Activated naive CD4-positive, alpha-beta T cell treated with anti-CD3 and anti-CD28 coated beads, Interleukin-2, amount 50 U/mL, for 24 hours (primary cell): ENCODE measurements around the gene ANKS4B.
"Not testable (repeated sequence)": the region's sequence is repeated elsewhere in the genome, so short reads cannot be mapped to it uniquely, and the experiment has no call there.

Experiments
- H3K27ac Mint-ChIP-seq: one replicate; pipeline ENCODE4 v1.8.0; 2021; ENCODE audit warnings: mild to moderate bottlenecking, mixed read lengths
- H3K27me3 Mint-ChIP-seq: one replicate; pipeline ENCODE4 v1.8.0; 2021; ENCODE audit warnings: mixed read lengths
- H3K36me3 Mint-ChIP-seq: one replicate; pipeline ENCODE4 v1.8.0; 2021; ENCODE audit warnings: mixed read lengths
- H3K4me1 Mint-ChIP-seq: one replicate; pipeline ENCODE4 v1.8.0; 2021; ENCODE audit warnings: mixed read lengths
- H3K4me3 Mint-ChIP-seq: one replicate; pipeline ENCODE4 v1.8.0; 2021; ENCODE audit warnings: mild to moderate bottlenecking, mixed read lengths
- H3K9me3 Mint-ChIP-seq: one replicate; pipeline ENCODE4 v1.8.0; 2021; ENCODE audit warnings: mixed read lengths

ANKS4B gene

GRCh38 chr16:21233521-21234150 lies at the start of gene ANKS4B:
Gene ANKS4B (plus strand): TSS chr16:21233699. CDS start chr16:21233738, 39 bp downstream.
- Mint-ChIP-seq H3K4me1 (no peaks in the 10 kb centered on the region), H3K27ac (no peak within 1 kb of the TSS), H3K27me3 (peaks cover 23% of the 10 kb centered on the region), H3K4me3 (no peak within 1 kb of the TSS), H3K36me3 (no peaks in the 10 kb centered on the region), H3K9me3 (no peaks in the 10 kb centered on the region)

- peaks cover 4% of the 10 kb centered on the region for H3K4me1 Mint-ChIP-seq
- H3K4me3 Mint-ChIP-seq, result no peak overlapping the region
- no peak overlapping the region for H3K27ac Mint-ChIP-seq
- peaks cover 22% of the 10 kb centered on the region for H3K36me3 Mint-ChIP-seq
- H3K27me3 Mint-ChIP-seq, result peaks cover 2% of the 10 kb centered on the region
- H3K9me3 Mint-ChIP-seq, result no peaks in the 10 kb centered on the region
Measured at GRCh38 chr16:21183995-21184394, 49.5 kb upstream of the ANKS4B start.

- no peaks in the 10 kb centered on the region for H3K9me3 Mint-ChIP-seq
- peak overlapping the region; percentile 47 for H3K27ac Mint-ChIP-seq
Measured at GRCh38 chr16:21184834-21185233, 48.7 kb upstream of the ANKS4B start.

GRCh38 chr16:21185659-21186325 lies 47.7 kb upstream of the ANKS4B start:
- Mint-ChIP-seq H3K9me3 (no peaks in the 10 kb centered on the region), H3K4me1 (peaks cover 4% of the 10 kb centered on the region), H3K36me3 (peaks cover 15% of the 10 kb centered on the region), H3K27me3 (peaks cover 2% of the 10 kb centered on the region), H3K27ac (no peak overlapping the region), H3K4me3 (no peak overlapping the region)

More at GRCh38 chr16:21184834-21185233, 48.7 kb upstream of the ANKS4B start:
- Mint-ChIP-seq H3K36me3 (peaks cover 18% of the 10 kb centered on the region), H3K27me3 (peaks cover 2% of the 10 kb centered on the region), H3K4me3 (no peak overlapping the region), H3K4me1 (peaks cover 4% of the 10 kb centered on the region)

- Mint-ChIP-seq H3K27me3 (peaks cover 2% of the 10 kb centered on the region), H3K9me3 (no peaks in the 10 kb centered on the region), H3K4me3 (no peak overlapping the region), H3K4me1 (peaks cover 4% of the 10 kb centered on the region), H3K27ac (no peak overlapping the region), H3K36me3 (peaks cover 10% of the 10 kb centered on the region)
Measured at GRCh38 chr16:21186326-21186691, 47.2 kb upstream of the ANKS4B start.

GRCh38 chr16:21189311-21189710 lies 44.2 kb upstream of the ANKS4B start:
- H3K27me3 Mint-ChIP-seq, result peaks cover 2% of the 10 kb centered on the region
- peaks cover 6% of the 10 kb centered on the region for H3K4me1 Mint-ChIP-seq
- no peaks in the 10 kb centered on the region for H3K36me3 Mint-ChIP-seq
- H3K27ac Mint-ChIP-seq, result no peak overlapping the region
- no peaks in the 10 kb centered on the region for H3K9me3 Mint-ChIP-seq
- no peak overlapping the region for H3K4me3 Mint-ChIP-seq

GRCh38 chr16:21190013-21190412 lies 43.5 kb upstream of the ANKS4B start:
- no peaks in the 10 kb centered on the region for H3K36me3 Mint-ChIP-seq
- no peak overlapping the region for H3K27ac Mint-ChIP-seq
- H3K4me3 Mint-ChIP-seq, result no peak overlapping the region
- H3K4me1 Mint-ChIP-seq, result peaks cover 9% of the 10 kb centered on the region
- no peaks in the 10 kb centered on the region for H3K9me3 Mint-ChIP-seq
- peaks cover 2% of the 10 kb centered on the region for H3K27me3 Mint-ChIP-seq

DNA sequence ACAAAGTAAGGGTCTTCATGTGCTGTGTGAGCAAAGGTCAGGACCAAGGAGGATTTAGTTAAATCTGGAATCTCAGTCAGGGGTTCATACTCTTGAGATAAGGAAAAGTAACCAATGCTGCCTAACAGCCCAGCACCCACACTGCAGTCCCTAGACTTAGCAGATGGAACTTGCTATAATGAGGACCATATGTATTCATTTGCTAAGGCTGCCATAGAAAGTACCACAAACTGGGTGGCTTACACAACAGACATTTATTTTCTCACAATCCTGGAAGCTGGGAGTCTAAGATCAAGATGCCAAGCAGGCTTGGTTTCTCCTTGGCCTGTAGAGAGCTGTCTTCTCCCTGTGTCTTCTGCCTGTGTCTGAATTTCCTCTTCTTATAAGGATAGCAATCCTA lies 42.9 kb upstream of the ANKS4B start:
- Mint-ChIP-seq H3K27ac (no peak overlapping the region), H3K36me3 (no peaks in the 10 kb centered on the region)

DNA sequence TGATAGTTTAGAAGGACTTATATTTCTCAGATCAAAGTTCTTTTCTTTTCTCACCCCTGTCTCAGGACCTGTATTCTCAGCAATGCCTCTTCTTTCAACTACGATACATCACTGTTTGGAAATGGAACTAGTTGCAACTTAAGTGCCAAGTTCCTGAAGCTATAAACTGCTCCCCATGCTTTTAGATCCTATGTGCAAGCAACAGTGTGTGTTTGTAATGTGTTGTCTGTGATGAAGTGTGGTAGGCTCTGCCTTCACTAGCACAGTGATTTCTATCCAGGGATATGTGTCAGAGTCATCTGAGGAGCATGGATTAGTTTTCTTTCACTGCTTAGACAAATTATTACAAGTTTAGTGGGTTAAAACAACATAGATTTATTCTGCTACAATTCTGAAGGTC lies 40.5 kb upstream of the ANKS4B start:
- H3K27me3 Mint-ChIP-seq, result peaks cover 2% of the 10 kb centered on the region
- no peak overlapping the region for H3K27ac Mint-ChIP-seq
- no peak overlapping the region for H3K4me3 Mint-ChIP-seq
- H3K36me3 Mint-ChIP-seq, result no peaks in the 10 kb centered on the region
- H3K4me1 Mint-ChIP-seq, result peaks cover 13% of the 10 kb centered on the region
- no peaks in the 10 kb centered on the region for H3K9me3 Mint-ChIP-seq

More for the DNA sequence above, 42.9 kb upstream of the ANKS4B start:
- no peak overlapping the region for H3K4me3 Mint-ChIP-seq
- peaks cover 2% of the 10 kb centered on the region for H3K27me3 Mint-ChIP-seq
- no peaks in the 10 kb centered on the region for H3K9me3 Mint-ChIP-seq
- H3K4me1 Mint-ChIP-seq, result peaks cover 13% of the 10 kb centered on the region

- no peak overlapping the region for H3K27ac Mint-ChIP-seq
- no peaks in the 10 kb centered on the region for H3K27me3 Mint-ChIP-seq
- H3K4me3 Mint-ChIP-seq, result no peak overlapping the region
- H3K4me1 Mint-ChIP-seq, result peaks cover 13% of the 10 kb centered on the region
- H3K36me3 Mint-ChIP-seq, result no peaks in the 10 kb centered on the region
- H3K9me3 Mint-ChIP-seq, result no peaks in the 10 kb centered on the region
Measured at GRCh38 chr16:21194771-21195301, 38.7 kb upstream of the ANKS4B start.

DNA sequence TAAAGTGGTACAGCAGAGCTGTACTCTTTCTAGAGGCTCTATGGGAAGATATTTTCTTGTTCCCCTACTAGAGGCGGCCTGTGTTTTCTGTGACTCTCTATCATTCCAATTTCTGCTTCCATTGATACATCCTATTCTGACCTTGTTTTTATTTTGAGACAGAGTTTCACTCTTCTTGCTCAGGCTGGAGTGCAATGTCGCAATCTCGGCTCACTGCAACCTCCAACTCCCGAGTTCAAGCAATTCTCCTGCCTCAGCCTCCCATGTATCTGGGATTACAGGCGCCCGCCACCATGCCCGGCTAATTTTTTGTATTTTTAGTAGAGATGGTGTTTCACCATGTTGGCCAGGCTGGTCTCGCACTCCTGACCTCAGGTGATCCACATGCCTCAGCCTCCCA lies 38.2 kb upstream of the ANKS4B start:
- not testable (repeated sequence) for H3K9me3 Mint-ChIP-seq, H3K4me3 Mint-ChIP-seq, H3K36me3 Mint-ChIP-seq, H3K27ac Mint-ChIP-seq, H3K27me3 Mint-ChIP-seq
- peaks cover 13% of the 10 kb centered on the region for H3K4me1 Mint-ChIP-seq

DNA sequence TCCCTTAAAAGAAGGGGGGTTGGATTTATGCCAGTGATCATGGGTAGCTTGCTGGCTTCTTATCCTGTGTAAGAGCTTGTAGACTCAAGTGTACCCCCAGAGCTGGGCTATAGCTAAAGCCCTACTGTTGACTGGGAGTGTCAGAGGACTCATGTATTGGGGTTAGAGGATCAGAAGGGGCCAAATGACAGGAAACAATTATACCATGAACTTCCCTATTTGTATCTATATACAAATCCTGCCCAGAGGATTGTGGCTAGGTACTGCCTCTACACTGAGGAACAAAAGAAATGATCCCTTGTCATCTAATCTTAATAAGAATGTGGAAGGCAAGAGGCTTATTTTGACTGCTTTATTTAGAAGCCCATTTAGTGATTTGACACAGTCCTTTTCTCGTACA lies 36.4 kb upstream of the ANKS4B start:
- Mint-ChIP-seq H3K4me3 (no peak overlapping the region), H3K27ac (no peak overlapping the region), H3K9me3 (no peaks in the 10 kb centered on the region), H3K27me3 (peaks cover 5% of the 10 kb centered on the region), H3K36me3 (no peaks in the 10 kb centered on the region), H3K4me1 (peaks cover 13% of the 10 kb centered on the region)

- Mint-ChIP-seq H3K4me1 (peaks cover 13% of the 10 kb centered on the region), H3K36me3 (no peaks in the 10 kb centered on the region), H3K27me3 (peaks cover 5% of the 10 kb centered on the region), H3K9me3 (no peaks in the 10 kb centered on the region), H3K4me3 (no peak overlapping the region), H3K27ac (no peak overlapping the region)
Measured at GRCh38 chr16:21197621-21198020, 35.9 kb upstream of the ANKS4B start.

DNA sequence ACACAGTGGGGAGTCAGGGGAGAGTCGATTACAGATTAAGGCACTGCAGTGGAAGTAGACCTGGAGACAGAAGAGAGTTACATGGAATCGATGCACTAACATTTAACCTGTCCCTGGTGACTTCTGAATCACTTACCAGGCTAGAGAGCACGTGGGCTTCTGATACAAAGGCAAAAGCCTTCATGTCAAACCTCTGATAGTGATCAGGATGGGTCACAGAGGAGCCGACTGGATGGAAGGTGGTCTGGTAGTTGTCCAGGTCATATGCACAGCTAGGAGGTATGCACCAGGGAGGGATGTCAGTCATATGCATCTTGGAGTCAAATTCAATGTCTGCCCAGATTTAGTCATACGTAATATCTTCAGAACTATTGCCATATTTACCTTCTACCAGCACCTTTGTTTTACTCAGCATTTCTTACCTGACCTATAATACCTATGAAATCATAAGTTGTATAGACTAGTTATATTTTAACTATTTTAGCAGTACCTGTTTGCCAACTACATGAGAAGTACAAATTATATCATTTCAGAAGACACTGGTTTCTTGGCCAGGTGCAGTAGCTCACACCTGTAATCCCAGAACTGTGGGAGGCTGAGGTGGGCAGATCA lies 33.8 kb upstream of the ANKS4B start:
- no peaks in the 10 kb centered on the region for H3K36me3 Mint-ChIP-seq
- H3K9me3 Mint-ChIP-seq, result no peaks in the 10 kb centered on the region
- peaks cover 8% of the 10 kb centered on the region for H3K4me1 Mint-ChIP-seq
- no peak overlapping the region for H3K4me3 Mint-ChIP-seq
- peaks cover 5% of the 10 kb centered on the region for H3K27me3 Mint-ChIP-seq
- H3K27ac Mint-ChIP-seq, result no peak overlapping the region

GRCh38 chr16:21203155-21203797 lies 30.2 kb upstream of the ANKS4B start:
- H3K9me3 Mint-ChIP-seq, result no peaks in the 10 kb centered on the region
- H3K27me3 Mint-ChIP-seq, result peaks cover 5% of the 10 kb centered on the region
- no peak overlapping the region for H3K4me3 Mint-ChIP-seq
- H3K27ac Mint-ChIP-seq, result no peak overlapping the region
- no peaks in the 10 kb centered on the region for H3K4me1 Mint-ChIP-seq
- H3K36me3 Mint-ChIP-seq, result no peaks in the 10 kb centered on the region

DNA sequence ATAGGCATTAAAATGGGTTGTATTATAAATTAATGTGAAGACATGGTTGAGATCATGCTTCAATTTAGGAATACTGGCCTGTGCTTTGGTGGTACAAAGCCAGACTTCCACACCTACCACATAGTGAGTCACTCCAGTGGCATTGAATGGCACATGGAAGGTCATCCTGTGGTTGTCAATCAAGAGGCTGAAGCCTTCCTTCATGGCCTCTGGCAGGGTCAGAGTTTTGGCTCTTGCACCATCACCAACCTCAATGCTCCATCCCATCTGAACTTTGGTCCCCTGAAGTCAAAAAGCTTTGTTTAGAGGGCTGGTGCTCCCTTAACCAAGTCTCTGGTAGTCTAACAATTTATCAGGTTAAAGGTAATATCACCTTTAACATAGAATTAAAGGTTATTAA lies 28.2 kb upstream of the ANKS4B start:
- no peaks in the 10 kb centered on the region for H3K36me3 Mint-ChIP-seq
- H3K27me3 Mint-ChIP-seq, result peaks cover 6% of the 10 kb centered on the region

More for the DNA sequence above, 28.2 kb upstream of the ANKS4B start:
- Mint-ChIP-seq H3K4me1 (no peaks in the 10 kb centered on the region), H3K9me3 (no peaks in the 10 kb centered on the region), H3K4me3 (no peak overlapping the region), H3K27ac (no peak overlapping the region)
